Loucy (cell line): ENCODE results near the gene ATP8A2.
A peak's percentile ranks its signal among the peaks of the same experiment; 100 is the strongest.

Source experiments
- H2AFZ ChIP-seq: fragments of 200-600 bp; sonication (generic); 2 replicates; pipeline ENCODE4 v1.6.0; 2016; ENCODE audit warnings: antibody characterized with exemption, mild to moderate bottlenecking, low read length, moderate library complexity
- H3F3A ChIP-seq: fragments of 200-600 bp; 2 replicates; pipeline ENCODE4 v1.6.0; 2016; ENCODE audit warnings: antibody characterized with exemption, low read depth, mild to moderate bottlenecking
- H3K27me3 ChIP-seq: fragments of 200-600 bp; sonication (generic); 2 replicates; pipeline ENCODE4 v1.6.1; 2014; ENCODE audit warnings: low read length, mild to moderate bottlenecking; ENCODE audit not compliant: insufficient read depth, poor library complexity, severe bottlenecking
- H3K36me3 ChIP-seq: fragments of 200-600 bp; sonication (generic); 2 replicates; pipeline ENCODE4 v1.6.1; 2016; ENCODE audit warnings: low read length; ENCODE audit not compliant: insufficient read depth
- H3K4me1 ChIP-seq: fragments of 200-600 bp; sonication (generic); 2 replicates; pipeline ENCODE4 v1.5.1; 2014; ENCODE audit warnings: low read length, mild to moderate bottlenecking; ENCODE audit not compliant: insufficient read depth, poor library complexity, severe bottlenecking
- H3K4me2 ChIP-seq: fragments of 200-600 bp; sonication (generic); 2 replicates; pipeline ENCODE4 v1.6.0; 2014; ENCODE audit warnings: antibody characterized with exemption, low read length, low read depth, mild to moderate bottlenecking; ENCODE audit not compliant: poor library complexity, severe bottlenecking
- H3K4me3 ChIP-seq: fragments of 200-600 bp; sonication (generic); 2 replicates; pipeline ENCODE4 v1.5.1; 2014; ENCODE audit warnings: low read length, mild to moderate bottlenecking, mixed read lengths; ENCODE audit not compliant: poor library complexity, severe bottlenecking
- H3K79me2 ChIP-seq: fragments of 200-600 bp; sonication (generic); 2 replicates; pipeline ENCODE4 v1.6.1; 2014; ENCODE audit warnings: low read length; ENCODE audit not compliant: insufficient read depth
- H3K9ac ChIP-seq: fragments of 200-600 bp; sonication (generic); 2 replicates; pipeline ENCODE4 v1.6.0; 2014; ENCODE audit warnings: mild to moderate bottlenecking, low read depth, low read length, moderate library complexity; ENCODE audit not compliant: poor library complexity, severe bottlenecking
- H3K9me2 ChIP-seq: fragments of 200-600 bp; sonication (generic); replicated peaks from 2 replicates; pipeline ENCODE4 v1.6.1; 2016; ENCODE audit warnings: low read depth, low read length, mixed read lengths
- H3K9me3 ChIP-seq: fragments of 200-600 bp; sonication (generic); 2 replicates; pipeline ENCODE4 v1.6.1; 2014; ENCODE audit warnings: mild to moderate bottlenecking, antibody characterized with exemption, low read length, low read depth; ENCODE audit not compliant: insufficient read depth
- H4K20me1 ChIP-seq: fragments of 200-600 bp; sonication (generic); 2 replicates; pipeline ENCODE4 v1.6.0; 2014; ENCODE audit warnings: antibody characterized with exemption, low read length, mild to moderate bottlenecking; ENCODE audit not compliant: insufficient read depth, poor library complexity, severe bottlenecking
- EZH2phosphoT487 ChIP-seq: fragments of 200-600 bp; IDR thresholded peaks from 2 replicates; pipeline ENCODE4 v1.6.1; 2018; ENCODE audit warnings: antibody characterized with exemption, mild to moderate bottlenecking, moderate library complexity, borderline replicate concordance
- TF ChIP-seq, protein P1 (sequence below): fragments of 200-600 bp; sonication (generic); conservative IDR thresholded peaks from 2 replicates; pipeline ENCODE4 v1.5.1; 2014; ENCODE audit warnings: mild to moderate bottlenecking, antibody characterized with exemption, low read length

ATP8A2 gene

GRCh38 chr13:25844559-25845434 is 473.0 kb downstream of the ATP8A2 start:
- H3K79me2 ChIP-seq, result no peaks in the 10 kb centered on the region
- H3K9ac ChIP-seq, result no peak overlapping the region
- TF ChIP-seq, protein P1, sequence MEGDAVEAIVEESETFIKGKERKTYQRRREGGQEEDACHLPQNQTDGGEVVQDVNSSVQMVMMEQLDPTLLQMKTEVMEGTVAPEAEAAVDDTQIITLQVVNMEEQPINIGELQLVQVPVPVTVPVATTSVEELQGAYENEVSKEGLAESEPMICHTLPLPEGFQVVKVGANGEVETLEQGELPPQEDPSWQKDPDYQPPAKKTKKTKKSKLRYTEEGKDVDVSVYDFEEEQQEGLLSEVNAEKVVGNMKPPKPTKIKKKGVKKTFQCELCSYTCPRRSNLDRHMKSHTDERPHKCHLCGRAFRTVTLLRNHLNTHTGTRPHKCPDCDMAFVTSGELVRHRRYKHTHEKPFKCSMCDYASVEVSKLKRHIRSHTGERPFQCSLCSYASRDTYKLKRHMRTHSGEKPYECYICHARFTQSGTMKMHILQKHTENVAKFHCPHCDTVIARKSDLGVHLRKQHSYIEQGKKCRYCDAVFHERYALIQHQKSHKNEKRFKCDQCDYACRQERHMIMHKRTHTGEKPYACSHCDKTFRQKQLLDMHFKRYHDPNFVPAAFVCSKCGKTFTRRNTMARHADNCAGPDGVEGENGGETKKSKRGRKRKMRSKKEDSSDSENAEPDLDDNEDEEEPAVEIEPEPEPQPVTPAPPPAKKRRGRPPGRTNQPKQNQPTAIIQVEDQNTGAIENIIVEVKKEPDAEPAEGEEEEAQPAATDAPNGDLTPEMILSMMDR, result no peak
- no peak for TF ChIP-seq EZH2phosphoT487
- no peaks in the 10 kb centered on the region for H3K36me3 ChIP-seq
- H3K4me3 ChIP-seq, result no peak overlapping the region
- no peak overlapping the region for H2AFZ ChIP-seq
- peaks cover 47% of the 10 kb centered on the region for H3K4me1 ChIP-seq
- H3F3A ChIP-seq, result no peaks in the 10 kb centered on the region
- no peaks in the 10 kb centered on the region for H4K20me1 ChIP-seq
- H3K9me3 ChIP-seq, result no peaks in the 10 kb centered on the region
- no peak overlapping the region for H3K4me2 ChIP-seq
- H3K9me2 ChIP-seq, result no peaks in the 10 kb centered on the region
- no peaks in the 10 kb centered on the region for H3K27me3 ChIP-seq

- peak overlapping the region; percentile 69 for H2AFZ ChIP-seq
- TF ChIP-seq, protein P1, result no peak
- TF ChIP-seq EZH2phosphoT487, result no peak
- no peaks in the 10 kb centered on the region for H3K36me3 ChIP-seq
- peak overlapping the region; percentile 51 for H3K4me2 ChIP-seq
- H3K9me3 ChIP-seq, result no peaks in the 10 kb centered on the region
- no peaks in the 10 kb centered on the region for H3K79me2 ChIP-seq
- no peaks in the 10 kb centered on the region for H3K9me2 ChIP-seq
- H3K4me3 ChIP-seq, result peak overlapping the region; percentile 42
- H3K27me3 ChIP-seq, result no peaks in the 10 kb centered on the region
- H3K4me1 ChIP-seq, result peaks cover 35% of the 10 kb centered on the region
- H4K20me1 ChIP-seq, result no peaks in the 10 kb centered on the region
- no peaks in the 10 kb centered on the region for H3F3A ChIP-seq
- peak overlapping the region; percentile 49 for H3K9ac ChIP-seq
Measured at GRCh38 chr13:25846222-25846984, 474.6 kb downstream of the ATP8A2 start.

- no peaks in the 10 kb centered on the region for H3K9me2 ChIP-seq
- peak overlapping the region; percentile 51 for H3K4me2 ChIP-seq
- H3F3A ChIP-seq, result no peaks in the 10 kb centered on the region
- no peaks in the 10 kb centered on the region for H3K36me3 ChIP-seq
- peaks cover 35% of the 10 kb centered on the region for H3K4me1 ChIP-seq
- peak overlapping the region; percentile 69 for H2AFZ ChIP-seq
- no peaks in the 10 kb centered on the region for H3K79me2 ChIP-seq
- H4K20me1 ChIP-seq, result no peaks in the 10 kb centered on the region
- peak overlapping the region; percentile 49 for H3K9ac ChIP-seq
- no peak for TF ChIP-seq EZH2phosphoT487
- TF ChIP-seq, protein P1, result no peak
- H3K4me3 ChIP-seq, result peak overlapping the region; percentile 42
- no peaks in the 10 kb centered on the region for H3K9me3 ChIP-seq
- H3K27me3 ChIP-seq, result no peaks in the 10 kb centered on the region
Measured at GRCh38 chr13:25847145-25847544, 475.4 kb downstream of the ATP8A2 start.
